PFSK-1 (cell line): ENCODE measurements around the gene TSPAN6.

Experiments used
- FOXP2 ChIP-seq: optimal IDR thresholded peaks from 2 replicates; pipeline ENCODE3; 2011; ENCODE audit warnings: borderline replicate concordance, control low read depth, inconsistent platforms; ENCODE audit not compliant: insufficient read depth; ENCODE audit errors: extremely low read length, extremely low read depth
- POLR2AphosphoS5 ChIP-seq: IDR thresholded peaks from 2 replicates; pipeline ENCODE4 v1.6.1; 2012; ENCODE audit warnings: low read depth, mild to moderate bottlenecking, control low read depth, low read length, moderate library complexity
- REST ChIP-seq, 2 experiments: IDR thresholded peaks; 2 replicates each; pipeline versions ENCODE4 v1.6.1 to v1.8.0; 2011 to 2012; ENCODE audit warnings: low read depth in 2 of 2, low read length in 2 of 2, control low read depth in 1 of 2, inconsistent platforms in 1 of 2, mild to moderate bottlenecking in 1 of 2, moderate library complexity in 1 of 2; ENCODE audit not compliant: insufficient read depth in 1 of 2
- SIN3A ChIP-seq: IDR thresholded peaks from 2 replicates; pipeline ENCODE4 v1.6.1; 2012; ENCODE audit warnings: mild to moderate bottlenecking, low read length, moderate library complexity, borderline replicate concordance; ENCODE audit not compliant: insufficient read depth
- TAF1 ChIP-seq: IDR thresholded peaks from 2 replicates; pipeline ENCODE4 v1.6.1; 2012; ENCODE audit warnings: low read length, control low read depth, borderline replicate concordance; ENCODE audit not compliant: insufficient read depth

- TF ChIP-seq POLR2AphosphoS5 = no peak
- TF ChIP-seq REST (IDR thresholded peaks at IDR 0.05; ENCODE audit: insufficient read depth in 1 of 2, low read depth in 2 of 2, low read length in 2 of 2) = no peak
- no peak for TF ChIP-seq SIN3A
- TF ChIP-seq TAF1 = no peak
- no peak for TF ChIP-seq FOXP2
Measured at GRCh38 chrX:100600758-100601157, 35.8 kb downstream of the TSPAN6 start.
